WTC11 (cell line): Measurements from ENCODE around the gene TLCD3B. TPM values are rescaled to one million over a fixed set of nuclear protein-coding genes. Genes with fewer than 3 reads are reported as not detected.

Source experiments
- ATAC-seq: fragments of 200-7000 bp; cut with Tn5 transposase; 2 replicates; pipeline ENCODE4 v1.10.0; 2021; ENCODE audit warnings: mild to moderate bottlenecking, moderate library complexity
- CTCF ChIA-PET: fragments of 300-600 bp; sonication (Branson Sonifier 250); formaldehyde crosslinking; loops from one replicate; lab custom pipeline; 2021; ENCODE audit warnings: antibody characterized with exemption; lab: Charles Lee
- POLR2A ChIA-PET: fragments of 350-600 bp; sonication (Branson Sonifier 250); formaldehyde crosslinking; loops from one replicate; lab custom pipeline; 2021; ENCODE audit warnings: antibody characterized with exemption; lab: Charles Lee
- DNase-seq: peaks from one replicate; pipeline ENCODE4 v3.0.0; 2021; ENCODE audit warnings: low spot score
- H3K27ac Mint-ChIP-seq: 2 replicates; pipeline ENCODE4 v1.8.0; 2021; ENCODE audit warnings: mixed read lengths
- H3K27me3 Mint-ChIP-seq: 2 replicates; pipeline ENCODE4 v1.8.0; 2021; ENCODE audit warnings: low read depth, mild to moderate bottlenecking, moderate library complexity, mixed read lengths
- H3K36me3 Mint-ChIP-seq: 2 replicates; pipeline ENCODE4 v1.8.0; 2021; ENCODE audit warnings: mixed read lengths
- H3K4me1 Mint-ChIP-seq: 2 replicates; pipeline ENCODE4 v1.8.0; 2022; ENCODE audit warnings: mixed read lengths
- H3K4me3 Mint-ChIP-seq: 2 replicates; pipeline ENCODE4 v1.8.0; 2021; ENCODE audit warnings: mild to moderate bottlenecking, moderate library complexity, mixed read lengths
- H3K9me3 Mint-ChIP-seq: 2 replicates; pipeline ENCODE4 v1.8.0; 2021; ENCODE audit warnings: mixed read lengths
- CREB1 ChIP-seq: sonication (generic); formaldehyde crosslinking; IDR thresholded peaks from 2 replicates; pipeline ENCODE4 v1.8.0; 2023; ENCODE audit warnings: mild to moderate bottlenecking, missing genetic modification reagents
- FOXP4 ChIP-seq: sonication (generic); formaldehyde crosslinking; IDR thresholded peaks from 2 replicates; pipeline ENCODE4 v1.8.0; 2022; ENCODE audit warnings: mild to moderate bottlenecking, missing genetic modification reagents
- MAX ChIP-seq: sonication (generic); formaldehyde crosslinking; IDR thresholded peaks from 2 replicates; pipeline ENCODE4 v1.8.0; 2022; ENCODE audit warnings: mild to moderate bottlenecking, missing genetic modification reagents
- TEAD1 ChIP-seq: sonication (generic); formaldehyde crosslinking; IDR thresholded peaks from 2 replicates; pipeline ENCODE4 v1.8.0; 2022; ENCODE audit warnings: mild to moderate bottlenecking, missing genetic modification reagents
- USF1 ChIP-seq: sonication (generic); formaldehyde crosslinking; IDR thresholded peaks from 2 replicates; pipeline ENCODE4 v1.8.0; 2022; ENCODE audit warnings: mild to moderate bottlenecking, missing genetic modification reagents
- USF2 ChIP-seq: sonication (generic); formaldehyde crosslinking; IDR thresholded peaks from 2 replicates; pipeline ENCODE4 v1.8.1; 2023; ENCODE audit warnings: mild to moderate bottlenecking, missing genetic modification reagents, moderate library complexity
- ZNF263 ChIP-seq: sonication (generic); formaldehyde crosslinking; IDR thresholded peaks from 2 replicates; pipeline ENCODE4 v1.8.1; 2022; ENCODE audit warnings: low read depth, mild to moderate bottlenecking, moderate library complexity, missing genetic modification reagents
- total RNA-seq: library from RNA; stranded (reverse); gene quantifications from 3 replicates; pipeline ENCODE4 v1.2.3, GENCODE V29; 2021
- TF ChIP-seq, protein P1 (sequence below): sonication (generic); formaldehyde crosslinking; IDR thresholded peaks from 2 replicates; pipeline ENCODE4 v1.8.1; 2023; ENCODE audit warnings: mild to moderate bottlenecking, moderate library complexity, missing genetic modification reagents
- TF ChIP-seq, protein P2 (sequence below): sonication (generic); formaldehyde crosslinking; IDR thresholded peaks from 2 replicates; pipeline ENCODE4 v1.8.1; 2023; ENCODE audit warnings: mild to moderate bottlenecking, missing genetic modification reagents, moderate library complexity

The TLCD3B gene
- total RNA-seq, 1 experiment from 2014 or later: 28.1 TPM

- no peak for TF ChIP-seq MAX (CRISPR knock-in tag)
- TF ChIP-seq, all 79 proteins: peak for 0
Measured at GRCh38 chr16:30064729-30065101, 33.6 kb upstream of the TLCD3B start (continued).

DNA sequence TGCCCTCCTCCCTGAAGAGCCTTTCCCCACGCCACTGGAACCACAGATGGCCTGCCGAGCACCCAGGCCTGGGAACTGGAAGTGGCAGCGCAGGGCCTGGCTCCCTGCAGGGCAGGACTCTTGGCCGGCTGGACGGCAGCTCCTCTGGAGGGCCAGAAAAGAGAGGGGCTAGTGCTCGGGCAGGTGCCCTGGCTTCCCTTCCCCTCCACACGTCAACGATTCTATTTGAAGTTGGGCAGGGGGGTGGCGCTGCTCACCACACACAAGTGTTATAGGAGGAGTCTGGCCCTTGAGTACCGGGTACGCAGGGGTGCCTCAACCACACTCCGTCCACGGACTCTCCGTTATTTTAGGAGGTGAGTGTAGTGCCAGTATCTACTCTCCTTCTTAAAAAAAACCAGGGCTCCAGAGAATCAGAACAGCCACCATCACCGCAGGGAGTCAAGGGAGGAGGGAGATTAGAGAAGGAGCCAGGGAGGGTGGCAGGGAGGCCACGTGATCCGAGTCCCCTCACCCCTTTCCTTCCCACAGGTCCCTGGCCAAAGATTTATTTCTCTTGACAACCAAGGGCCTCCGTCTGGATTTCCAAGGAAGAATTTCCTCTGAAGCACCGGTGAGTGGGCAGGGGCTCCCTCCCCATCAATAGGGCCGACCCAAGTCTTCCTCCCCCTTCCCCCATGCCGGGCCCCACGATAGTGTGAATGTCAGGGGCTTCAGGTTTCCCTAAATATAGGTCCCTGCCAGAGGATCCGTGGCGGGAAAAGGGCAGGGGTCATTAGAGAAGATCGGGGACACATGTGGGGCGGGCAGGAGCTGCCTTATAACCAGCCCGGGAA, 33.0 kb upstream of the TLCD3B start:
- ChIA-PET POLR2A (interaction anchor here (1.3 to 2.3 kb wide), 2 partner anchors 9 to 27 kb away, joined by 4 to 27 read pairs; partner anchors contain the start of gene TBX6), CTCF (interaction anchor here (0.6 to 5.1 kb wide), 14 partner anchors 9 to 279 kb away, joined by 3 to 89 read pairs (median 6); partner anchors contain the start of genes PAGR1, PPP4C, SEZ6L2 and TBX6)
- peaks cover 32% of the 10 kb centered on the region for H3K4me1 Mint-ChIP-seq
- H3K27me3 Mint-ChIP-seq: no peaks in the 10 kb centered on the region
- DNase-seq (peak; percentile 56), ATAC-seq (peak; percentile 33)
- H3K36me3 Mint-ChIP-seq: peaks cover 25% of the 10 kb centered on the region
- H3K4me3 Mint-ChIP-seq: peak overlapping the region; percentile 96
- H3K9me3 Mint-ChIP-seq: no peaks in the 10 kb centered on the region
- TF ChIP-seq TEAD1 (CRISPR knock-in tag): 0 out of 2 replicates have a peak, but pooled peaks have one; percentile 13
- TF ChIP-seq, protein P1, sequence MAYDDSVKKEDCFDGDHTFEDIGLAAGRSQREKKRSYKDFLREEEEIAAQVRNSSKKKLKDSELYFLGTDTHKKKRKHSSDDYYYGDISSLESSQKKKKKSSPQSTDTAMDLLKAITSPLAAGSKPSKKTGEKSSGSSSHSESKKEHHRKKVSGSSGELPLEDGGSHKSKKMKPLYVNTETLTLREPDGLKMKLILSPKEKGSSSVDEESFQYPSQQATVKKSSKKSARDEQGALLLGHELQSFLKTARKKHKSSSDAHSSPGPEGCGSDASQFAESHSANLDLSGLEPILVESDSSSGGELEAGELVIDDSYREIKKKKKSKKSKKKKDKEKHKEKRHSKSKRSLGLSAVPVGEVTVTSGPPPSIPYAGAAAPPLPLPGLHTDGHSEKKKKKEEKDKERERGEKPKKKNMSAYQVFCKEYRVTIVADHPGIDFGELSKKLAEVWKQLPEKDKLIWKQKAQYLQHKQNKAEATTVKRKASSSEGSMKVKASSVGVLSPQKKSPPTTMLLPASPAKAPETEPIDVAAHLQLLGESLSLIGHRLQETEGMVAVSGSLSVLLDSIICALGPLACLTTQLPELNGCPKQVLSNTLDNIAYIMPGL (CRISPR knock-in tag): no peak
- peak; percentile 45 for TF ChIP-seq MAX (CRISPR knock-in tag)
- TF ChIP-seq USF1: peak; percentile 88
- peak; percentile 77; the same call in 1 of the 2 replicates for TF ChIP-seq ZNF263
- TF ChIP-seq USF2 (CRISPR knock-in tag): peak; percentile 90
- TF ChIP-seq CREB1 (CRISPR knock-in tag): no peak
- TF ChIP-seq FOXP4: 0 out of 2 replicates have a peak, but pooled peaks have one; percentile 25
- H3K27ac Mint-ChIP-seq: peak overlapping the region; percentile 98

DNA sequence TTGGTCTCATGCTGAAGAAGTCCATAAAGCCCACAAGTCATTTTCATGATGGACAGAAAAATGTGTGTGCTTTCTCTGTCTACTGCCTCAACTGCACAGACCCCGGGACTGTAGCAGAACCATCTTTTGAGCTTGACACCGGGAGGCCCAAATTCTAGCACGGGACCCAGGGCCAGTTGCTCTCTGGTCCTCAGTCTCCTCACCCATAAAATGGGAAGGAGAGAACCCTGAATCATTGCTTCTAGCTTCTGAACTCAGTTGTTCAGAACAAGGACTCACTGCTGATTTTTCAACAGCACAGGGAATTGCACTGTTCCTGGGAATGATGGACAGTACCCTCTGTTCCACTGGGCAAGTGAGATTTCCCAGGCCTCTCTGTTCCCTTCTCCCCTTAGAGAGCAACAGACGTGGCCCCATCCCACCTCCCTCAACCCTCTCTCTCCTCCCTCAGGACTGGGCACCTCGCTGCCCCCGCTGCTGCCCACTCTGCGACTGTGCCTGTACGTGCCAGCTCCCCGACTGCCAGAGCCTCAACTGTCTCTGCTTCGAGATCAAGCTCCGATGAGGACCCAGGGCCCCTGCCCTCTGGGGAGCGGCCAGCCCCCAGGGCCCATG, 32.3 kb upstream of the TLCD3B start:
- Mint-ChIP-seq H3K4me3 (peak overlapping the region; percentile 96), H3K27ac (no peak overlapping the region; the same call in 1 of the 2 replicates), H3K4me1 (peaks cover 29% of the 10 kb centered on the region), H3K36me3 (peaks cover 17% of the 10 kb centered on the region), H3K27me3 (no peaks in the 10 kb centered on the region), H3K9me3 (no peaks in the 10 kb centered on the region)
- no peak for DNase-seq
- no peak for ATAC-seq
- CTCF ChIA-PET: interaction anchor here (0.9 to 5.1 kb wide), 8 partner anchors 9 to 346 kb away, joined by 3 to 89 read pairs (median 6); partner anchors contain the start of genes TBX6 and TLCD3B
- TF ChIP-seq, protein P2, sequence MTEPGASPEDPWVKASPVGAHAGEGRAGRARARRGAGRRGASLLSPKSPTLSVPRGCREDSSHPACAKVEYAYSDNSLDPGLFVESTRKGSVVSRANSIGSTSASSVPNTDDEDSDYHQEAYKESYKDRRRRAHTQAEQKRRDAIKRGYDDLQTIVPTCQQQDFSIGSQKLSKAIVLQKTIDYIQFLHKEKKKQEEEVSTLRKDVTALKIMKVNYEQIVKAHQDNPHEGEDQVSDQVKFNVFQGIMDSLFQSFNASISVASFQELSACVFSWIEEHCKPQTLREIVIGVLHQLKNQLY (CRISPR knock-in tag): no peak
- TF ChIP-seq USF1: no peak
- POLR2A ChIA-PET: interaction anchor here (0.7 to 1.3 kb wide), 2 partner anchors 8 to 284 kb away, joined by 4 to 5 read pairs; no protein-coding TSS in a partner anchor
